ENCODE data around the gene SPR. TPM values are rescaled to one million over a fixed set of nuclear protein-coding genes. Genes with fewer than 3 reads are reported as not detected.

Gene SPR
- total and polyA plus RNA-seq, 2 donors (not counting 3 experiments of a cell fraction or from before 2014, with no cell fraction given) = 22.0 to 27.6 TPM

DNA sequence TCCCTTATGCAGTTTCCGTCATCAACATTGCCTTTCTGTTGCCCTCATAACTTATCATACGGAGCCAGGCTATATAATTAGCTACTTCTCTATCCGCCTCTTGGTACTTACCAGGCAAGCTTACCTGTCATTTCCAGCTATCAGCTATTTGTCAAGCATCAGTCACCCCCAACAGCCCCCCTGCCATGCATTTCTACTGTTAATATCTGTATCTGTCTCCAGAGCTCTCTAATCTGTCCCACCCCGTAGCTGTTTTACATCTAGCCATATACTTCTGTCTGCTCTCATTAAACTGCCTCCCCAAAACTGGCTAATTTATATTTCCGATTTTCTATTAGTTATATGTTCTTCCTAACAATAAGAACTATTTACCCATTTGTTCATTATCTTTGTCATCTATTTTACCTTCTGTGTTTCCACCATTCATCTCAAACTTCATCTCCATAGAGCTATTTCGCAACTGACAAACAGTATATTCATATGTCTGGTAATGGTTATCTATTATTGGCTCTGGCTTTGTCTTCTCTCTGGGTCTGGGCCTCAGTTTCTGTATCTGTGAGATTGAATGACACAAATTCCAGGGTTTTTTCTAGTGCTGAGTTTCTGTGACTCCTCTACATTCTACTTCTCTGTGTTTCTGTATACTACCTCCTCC is 39.7 kb downstream of the SPR start:
- peaks cover 81 to 86% of the 10 kb centered on the region in 2 experiments for H3K27me3 ChIP-seq (ENCODE audit: control insufficient read depth in 2 of 2, insufficient read depth in 2 of 2, low read length in 2 of 2)
- no peaks in the 10 kb centered on the region for H3K4me1 ChIP-seq (ENCODE audit: control insufficient read depth, extremely low read depth, insufficient read depth, low read length)
- H3K9me1 ChIP-seq (replicated peaks; ENCODE audit: control insufficient read depth, extremely low read depth, insufficient read depth, low read length) = no peaks in the 10 kb centered on the region
- FAIRE-seq = no peak
- DNase-seq (ENCODE audit: low read depth, low spot score) = no peak
- H4K20me1 ChIP-seq (replicated peaks; ENCODE audit: control insufficient read depth, extremely low read depth, insufficient read depth, low read length) = no peaks in the 10 kb centered on the region
- no peak overlapping the region for H3K4me2 ChIP-seq (ENCODE audit: insufficient read depth, low read length)
- H3K27ac ChIP-seq (ENCODE audit: insufficient read depth, low read depth, low read length) = no peak overlapping the region
- TF ChIP-seq EZH2 (IDR thresholded peaks at IDR 0.05; ENCODE audit: borderline replicate concordance, low read depth, low read length, severe bottlenecking) = peak; percentile 41
- TF ChIP-seq GATA2 (IDR thresholded peaks at IDR 0.05; ENCODE audit: insufficient read depth, insufficient read length, low read depth, low read length) = no peak
- TF ChIP-seq FOS (IDR thresholded peaks at IDR 0.05; ENCODE audit: borderline replicate concordance, insufficient read depth, low read length) = no peak
- TF ChIP-seq, protein P1, sequence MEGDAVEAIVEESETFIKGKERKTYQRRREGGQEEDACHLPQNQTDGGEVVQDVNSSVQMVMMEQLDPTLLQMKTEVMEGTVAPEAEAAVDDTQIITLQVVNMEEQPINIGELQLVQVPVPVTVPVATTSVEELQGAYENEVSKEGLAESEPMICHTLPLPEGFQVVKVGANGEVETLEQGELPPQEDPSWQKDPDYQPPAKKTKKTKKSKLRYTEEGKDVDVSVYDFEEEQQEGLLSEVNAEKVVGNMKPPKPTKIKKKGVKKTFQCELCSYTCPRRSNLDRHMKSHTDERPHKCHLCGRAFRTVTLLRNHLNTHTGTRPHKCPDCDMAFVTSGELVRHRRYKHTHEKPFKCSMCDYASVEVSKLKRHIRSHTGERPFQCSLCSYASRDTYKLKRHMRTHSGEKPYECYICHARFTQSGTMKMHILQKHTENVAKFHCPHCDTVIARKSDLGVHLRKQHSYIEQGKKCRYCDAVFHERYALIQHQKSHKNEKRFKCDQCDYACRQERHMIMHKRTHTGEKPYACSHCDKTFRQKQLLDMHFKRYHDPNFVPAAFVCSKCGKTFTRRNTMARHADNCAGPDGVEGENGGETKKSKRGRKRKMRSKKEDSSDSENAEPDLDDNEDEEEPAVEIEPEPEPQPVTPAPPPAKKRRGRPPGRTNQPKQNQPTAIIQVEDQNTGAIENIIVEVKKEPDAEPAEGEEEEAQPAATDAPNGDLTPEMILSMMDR (IDR thresholded peaks at IDR 0.05; ENCODE audit: extremely low read depth in 1 of 2, insufficient read depth in 1 of 2, low read depth in 1 of 2, low read length in 2 of 2) = no peak
- no peak for TF ChIP-seq MYC (IDR thresholded peaks at IDR 0.05; ENCODE audit: low read depth, low read length)
- TF ChIP-seq, protein P2, sequence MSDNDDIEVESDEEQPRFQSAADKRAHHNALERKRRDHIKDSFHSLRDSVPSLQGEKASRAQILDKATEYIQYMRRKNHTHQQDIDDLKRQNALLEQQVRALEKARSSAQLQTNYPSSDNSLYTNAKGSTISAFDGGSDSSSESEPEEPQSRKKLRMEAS (IDR thresholded peaks at IDR 0.05; ENCODE audit: insufficient read depth, insufficient read length) = no peak
- TF ChIP-seq JUN (IDR thresholded peaks at IDR 0.05; ENCODE audit: borderline replicate concordance, insufficient read depth, insufficient read length, low read depth) = no peak
- TF ChIP-seq POLR2A (IDR thresholded peaks at IDR 0.05; ENCODE audit: low read depth, low read length) = no peak
- dilution Hi-C loops (cut with MboI; ENCODE audit: extremely low pct_ligation_motif_present, low sequenced_read_pairs) = no loop called here
- H3K79me2 ChIP-seq (ENCODE audit: control insufficient read depth, insufficient read depth, low read length) = no peaks in the 10 kb centered on the region
- H2AFZ ChIP-seq (ENCODE audit: low read depth, low read length) = no peak overlapping the region
- H3K36me3 ChIP-seq (ENCODE audit: control insufficient read depth in 2 of 2, extremely low read depth in 1 of 2, insufficient read depth in 2 of 2, low read length in 2 of 2) = no peaks in the 10 kb centered on the region
- BruUV-seq (replicated peaks) = no TSS peak
- POLR2A ChIA-PET = no interaction called here
- peaks cover 4% of the 10 kb centered on the region for H3K9me3 ChIP-seq (replicated peaks; ENCODE audit: control insufficient read depth, insufficient read depth, low read length)
- H3K9ac ChIP-seq (replicated peaks; ENCODE audit: extremely low read depth, insufficient read depth, low read length) = no peak overlapping the region
- intact Hi-C loops (cut with micrococcal nuclease) = no loop called here
- no peak overlapping the region for H3K4me3 ChIP-seq (replicated peaks in 1 of 3; ENCODE audit: insufficient read depth in 1 of 3, low read depth in 1 of 3, low read length in 3 of 3)
- CTCF ChIA-PET = interaction anchor here (0.6 to 5.8 kb wide), 7 partner anchors 8 to 47 kb away, joined by 3 to 26 read pairs (median 4); partner anchors contain the start of gene SPR
